ENCODE measurements around the gene TMEM132D.

TMEM132D gene

GRCh38 chr12:129729170-129729569 lies 174.7 kb downstream of the TMEM132D start:
- DNase-seq (ENCODE audit: low read depth, low spot score) = no peak

GRCh38 chr12:129727100-129727499 lies 176.7 kb downstream of the TMEM132D start:
- DNase-seq (ENCODE audit: low read depth, low spot score) = no peak

- no peak for DNase-seq (ENCODE audit: low read depth, low spot score)
Measured at GRCh38 chr12:129723260-129723659, 180.6 kb downstream of the TMEM132D start.

GRCh38 chr12:129720618-129721017 lies 183.2 kb downstream of the TMEM132D start:
- DNase-seq (ENCODE audit: low read depth, low spot score) = no peak

- DNase-seq (ENCODE audit: low read depth, low spot score) = no peak
Measured at GRCh38 chr12:129719416-129719815, 184.4 kb downstream of the TMEM132D start.

- DNase-seq (ENCODE audit: low read depth, low spot score) = no peak
Measured at GRCh38 chr12:129717438-129717837, 186.4 kb downstream of the TMEM132D start.

GRCh38 chr12:129716825-129717224 lies 187.0 kb downstream of the TMEM132D start:
- DNase-seq (ENCODE audit: low read depth, low spot score) = no peak

GRCh38 chr12:129706716-129707115 lies 197.1 kb downstream of the TMEM132D start:
- DNase-seq (ENCODE audit: low read depth, low spot score) = no peak

GRCh38 chr12:129704232-129704830 lies 199.5 kb downstream of the TMEM132D start:
- DNase-seq (ENCODE audit: low read depth, low spot score) = no peak

GRCh38 chr12:129701631-129702101 lies 202.2 kb downstream of the TMEM132D start:
- no peak for DNase-seq (ENCODE audit: low read depth, low spot score)

- no peak for DNase-seq (ENCODE audit: low read depth, low spot score)
Measured at GRCh38 chr12:129700036-129700435, 203.8 kb downstream of the TMEM132D start.

- no peak for DNase-seq (ENCODE audit: low read depth, low spot score)
Measured at GRCh38 chr12:129696926-129697325, 206.9 kb downstream of the TMEM132D start.

GRCh38 chr12:129696405-129696804 lies 207.4 kb downstream of the TMEM132D start:
- no peak for DNase-seq (ENCODE audit: low read depth, low spot score)

GRCh38 chr12:129693731-129694130 lies 210.1 kb downstream of the TMEM132D start:
- no peak for DNase-seq (ENCODE audit: low read depth, low spot score)

GRCh38 chr12:129687731-129688130 lies 216.1 kb downstream of the TMEM132D start:
- no peak for DNase-seq (ENCODE audit: low read depth, low spot score)

- no peak for DNase-seq (ENCODE audit: low read depth, low spot score)
Measured at GRCh38 chr12:129681830-129682229, 222.0 kb downstream of the TMEM132D start.

GRCh38 chr12:129681151-129681550 lies 222.7 kb downstream of the TMEM132D start:
- DNase-seq (ENCODE audit: low read depth, low spot score) = no peak

GRCh38 chr12:129676411-129676810 lies 227.4 kb downstream of the TMEM132D start:
- no peak for DNase-seq (ENCODE audit: low read depth, low spot score)

GRCh38 chr12:129675947-129676346 lies 227.9 kb downstream of the TMEM132D start:
- DNase-seq (ENCODE audit: low read depth, low spot score) = no peak

- no peak for DNase-seq (ENCODE audit: low read depth, low spot score)
Measured at GRCh38 chr12:129675496-129675895, 228.3 kb downstream of the TMEM132D start.

- DNase-seq (ENCODE audit: low read depth, low spot score) = no peak
Measured at GRCh38 chr12:129673806-129674205, 230.0 kb downstream of the TMEM132D start.

- no peak for DNase-seq (ENCODE audit: low read depth, low spot score)
Measured at GRCh38 chr12:129672110-129672509, 231.7 kb downstream of the TMEM132D start.

GRCh38 chr12:129670256-129670920 lies 233.4 kb downstream of the TMEM132D start:
- no peak for DNase-seq (ENCODE audit: low read depth, low spot score)

Measured in ELF-1 (cell line).